ENCODE measurements around the gene CAVIN1.
"Not testable (repeated sequence)": the region's sequence is repeated elsewhere in the genome, so short reads cannot be mapped to it uniquely, and the experiment has no call there.

Gene CAVIN1

GRCh38 chr17:42457107-42457792 is 34.2 kb upstream of the CAVIN1 start:
- peak overlapping the region; percentile 16 to 80 (median 42); a peak in 15 of 20 replicates for H3K4me3 ChIP-seq
- peak overlapping the region; percentile 70 to 96 (median 91) for H3K4me2 ChIP-seq
- peak overlapping the region; percentile 82 to 98 (median 94) for H3K27ac ChIP-seq
- H3K36me3 ChIP-seq = peaks cover 0 to 18% (median 0%) of the 10 kb centered on the region in 11 experiments; a peak in 7 of 22 replicates
- no peaks in the 10 kb centered on the region for H3K9me3 ChIP-seq (replicated peaks in 1 of 11)
- no peak; a peak in 2 of 22 replicates for TF ChIP-seq Cebpa-rat (IDR thresholded peaks at IDR 0.05)
- H3K27me3 ChIP-seq = peaks cover 0 to 22% (median 13%) of the 10 kb centered on the region in 11 experiments; a peak in 17 of 22 replicates
- peak overlapping the region; percentile 69 to 94 (median 81) for H3K9ac ChIP-seq
- H4K20me1 ChIP-seq = peaks cover 0 to 33% (median 0%) of the 10 kb centered on the region in 11 experiments; a peak in 8 of 22 replicates
- peaks cover 68 to 91% (median 78%) of the 10 kb centered on the region in 10 experiments for H3K4me1 ChIP-seq

GRCh38 chr17:42456223-42457106 is 33.4 kb upstream of the CAVIN1 start:
- H3K36me3 ChIP-seq = peaks cover 0 to 11% (median 0%) of the 10 kb centered on the region in 11 experiments; a peak in 7 of 22 replicates
- H3K9me3 ChIP-seq (replicated peaks in 1 of 11) = no peaks in the 10 kb centered on the region
- peaks cover 68 to 90% (median 78%) of the 10 kb centered on the region in 10 experiments for H3K4me1 ChIP-seq
- H3K9ac ChIP-seq = peak overlapping the region; percentile 69 to 94 (median 81)
- peaks cover 0 to 25% (median 0%) of the 10 kb centered on the region in 11 experiments; a peak in 8 of 22 replicates for H4K20me1 ChIP-seq
- TF ChIP-seq Cebpa-rat (IDR thresholded peaks at IDR 0.05) = peak; percentile 31 to 97 (median 92); a peak in 18 of 22 replicates
- H3K4me3 ChIP-seq = peak overlapping the region; percentile 19 to 80 (median 42); a peak in 16 of 20 replicates
- peak overlapping the region; percentile 82 to 98 (median 94) for H3K27ac ChIP-seq
- peaks cover 0 to 22% (median 13%) of the 10 kb centered on the region in 11 experiments; a peak in 17 of 22 replicates for H3K27me3 ChIP-seq
- peak overlapping the region; percentile 70 to 96 (median 91) for H3K4me2 ChIP-seq

DNA sequence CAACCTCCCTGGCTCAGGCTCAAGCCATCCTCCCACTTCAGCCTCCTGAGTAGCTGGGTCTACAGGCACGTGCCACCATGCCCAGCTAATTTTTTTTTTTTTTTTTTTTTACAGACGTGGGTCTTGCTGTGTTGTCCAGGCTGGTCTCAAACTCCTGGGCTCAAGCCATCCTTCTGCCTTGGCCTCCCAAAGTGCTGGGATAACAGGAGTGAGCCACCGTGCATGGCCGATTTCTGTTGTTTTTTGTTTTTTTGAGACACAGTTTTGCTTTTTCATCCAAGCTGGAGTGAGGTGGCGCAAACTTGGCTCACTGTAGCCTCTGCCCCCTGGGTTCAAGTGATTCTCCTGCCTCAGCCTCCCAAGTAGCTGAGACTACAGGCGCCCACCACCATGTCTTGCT is 31.9 kb upstream of the CAVIN1 start:
- H3K9me3 ChIP-seq (replicated peaks in 1 of 11); H3K36me3 ChIP-seq; H3K4me3 ChIP-seq: not testable (repeated sequence)
- H3K4me1 ChIP-seq = peaks cover 61 to 78% (median 71%) of the 10 kb centered on the region in 10 experiments
- peak overlapping the region; percentile 82 to 98 (median 94); a peak in 19 of 22 replicates for H3K27ac ChIP-seq
- H3K27me3 ChIP-seq = peaks cover 0 to 17% (median 13%) of the 10 kb centered on the region in 11 experiments; a peak in 17 of 22 replicates
- H3K4me2 ChIP-seq = peak overlapping the region; percentile 70 to 96 (median 91); a peak in 21 of 22 replicates
- peak overlapping the region in 4 of 11 experiments; percentile 84 to 94 (median 90); a peak in 2 of 22 replicates for H3K9ac ChIP-seq
- H4K20me1 ChIP-seq = peaks cover 0 to 11% (median 0%) of the 10 kb centered on the region in 11 experiments; a peak in 5 of 22 replicates

- Histone ChIP-seq H3K4me3 (no peak overlapping the region; a peak in 1 of 20 replicates), H3K36me3 (no peaks in the 10 kb centered on the region), H3K9ac (peak overlapping the region in 5 of 11 experiments; percentile 2 to 66 (median 24); a peak in 8 of 22 replicates), H4K20me1 (no peaks in the 10 kb centered on the region), H3K27me3 (peaks cover 0 to 3% (median under 1%) of the 10 kb centered on the region in 11 experiments; a peak in 7 of 22 replicates), H3K9me3 (replicated peaks in 1 of 11) (peaks cover 0 to 9% (median 3%) of the 10 kb centered on the region in 11 experiments; a peak in 13 of 22 replicates), H3K4me1 (peaks cover 46 to 70% (median 59%) of the 10 kb centered on the region in 10 experiments), H3K4me2 (peak overlapping the region in 8 of 11 experiments; percentile 82 to 96 (median 92); a peak in 18 of 22 replicates), H3K27ac (peak overlapping the region in 7 of 11 experiments; percentile 2 to 95 (median 62); a peak in 12 of 22 replicates)
- TF ChIP-seq Cebpa-rat (IDR thresholded peaks at IDR 0.05) = no peak
These were observed 30.4 kb upstream of the CAVIN1 start for GRCh38 chr17:42453439-42453838.

DNA sequence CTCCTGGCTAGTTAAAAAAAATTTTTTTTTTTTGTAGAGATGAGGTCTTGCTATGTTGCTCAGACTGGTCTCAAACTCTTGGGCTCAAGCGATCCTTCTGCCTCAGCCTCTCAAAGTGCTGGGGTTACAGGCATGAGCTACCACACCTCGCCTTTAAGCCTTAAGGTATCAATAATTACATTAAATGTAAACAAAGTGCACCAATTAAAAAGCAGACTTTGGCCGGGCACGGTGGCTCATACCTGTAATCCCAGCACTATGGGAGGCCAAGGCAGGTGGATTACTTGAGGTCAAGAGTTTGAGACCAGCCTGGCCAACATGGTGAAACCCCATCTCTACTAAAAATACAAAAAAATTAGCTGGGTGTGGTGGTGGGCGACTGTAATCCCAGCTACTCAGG is 28.2 kb upstream of the CAVIN1 start:
- H4K20me1 ChIP-seq, H3K36me3 ChIP-seq, H3K27me3 ChIP-seq, H3K4me3 ChIP-seq, H3K27ac ChIP-seq, H3K9ac ChIP-seq: not testable (repeated sequence)
- Histone ChIP-seq H3K4me1 (peaks cover 26 to 69% (median 42%) of the 10 kb centered on the region in 10 experiments), H3K9me3 (replicated peaks in 1 of 11) (peaks cover 0 to 23% (median 16%) of the 10 kb centered on the region in 11 experiments; a peak in 14 of 22 replicates), H3K4me2 (peak overlapping the region in 3 of 11 experiments; percentile 89 to 95 (median 93); a peak in 5 of 22 replicates)

DNA sequence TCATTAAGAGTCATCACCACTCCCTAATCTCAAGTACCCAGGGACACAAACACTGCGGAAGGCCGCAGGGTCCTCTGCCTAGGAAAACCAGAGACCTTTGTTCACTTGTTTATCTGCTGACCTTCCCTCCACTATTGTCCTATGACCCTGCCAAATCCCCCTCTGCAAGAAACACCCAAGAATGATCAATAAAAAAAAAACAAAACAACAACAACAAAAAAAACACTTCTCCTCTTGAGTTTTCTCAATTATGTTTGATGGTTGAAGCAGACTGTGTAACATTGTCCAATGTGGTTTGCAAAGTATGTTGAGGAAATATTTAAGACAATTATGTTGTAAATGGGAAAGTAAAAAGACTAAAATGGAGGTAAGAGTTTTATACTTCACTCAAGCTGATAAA is 26.8 kb upstream of the CAVIN1 start:
- not testable (repeated sequence) for H3K4me2 ChIP-seq, H3K9ac ChIP-seq, H3K36me3 ChIP-seq, H3K27ac ChIP-seq, H4K20me1 ChIP-seq, H3K4me3 ChIP-seq, H3K27me3 ChIP-seq
- Histone ChIP-seq H3K9me3 (replicated peaks in 1 of 11) (peaks cover 0 to 23% (median 16%) of the 10 kb centered on the region in 11 experiments; a peak in 14 of 22 replicates), H3K4me1 (peaks cover 12 to 59% (median 28%) of the 10 kb centered on the region in 10 experiments)

DNA sequence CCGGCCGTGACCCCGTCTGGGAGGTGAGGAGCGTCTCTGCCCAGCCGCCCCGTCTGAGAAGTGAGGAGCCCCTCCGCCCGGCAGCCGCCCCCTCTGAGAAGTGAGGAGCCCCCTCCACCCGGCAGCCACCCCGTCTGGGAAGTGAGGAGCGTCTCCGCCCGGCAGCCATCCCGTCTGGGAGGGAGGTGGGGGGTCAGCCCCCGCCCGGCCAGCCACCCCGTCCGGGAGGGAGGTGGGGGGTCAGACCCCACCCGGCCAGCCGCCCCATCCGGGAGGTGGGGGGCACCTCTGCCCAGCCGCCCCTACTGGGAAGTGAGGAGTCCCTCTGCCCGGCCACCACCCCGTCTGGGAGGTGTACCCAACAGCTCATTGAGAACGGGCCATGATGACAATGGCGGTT is 26.1 kb upstream of the CAVIN1 start:
- not testable (repeated sequence) for H3K36me3 ChIP-seq, H3K4me3 ChIP-seq, H3K4me2 ChIP-seq, H3K9ac ChIP-seq, H4K20me1 ChIP-seq, H3K27ac ChIP-seq, H3K27me3 ChIP-seq
- H3K9me3 ChIP-seq (replicated peaks in 1 of 11) = peaks cover 0 to 23% (median 16%) of the 10 kb centered on the region in 11 experiments; a peak in 14 of 22 replicates
- H3K4me1 ChIP-seq = peaks cover 6 to 53% (median 21%) of the 10 kb centered on the region in 10 experiments; a peak in 17 of 20 replicates

- H3K9me3 ChIP-seq (replicated peaks in 1 of 11) = peaks cover 0 to 5% (median under 1%) of the 10 kb centered on the region in 11 experiments; a peak in 5 of 22 replicates
- peak overlapping the region in 3 of 11 experiments; percentile 51 to 68 (median 55); a peak in 5 of 22 replicates for H3K27ac ChIP-seq
- peaks cover 0 to 62% (median 23%) of the 10 kb centered on the region in 10 experiments; a peak in 18 of 20 replicates for H3K4me1 ChIP-seq
- H3K27me3 ChIP-seq = no peaks in the 10 kb centered on the region
- H3K36me3 ChIP-seq = no peaks in the 10 kb centered on the region
- H3K4me3 ChIP-seq = 0 out of 20 replicates have a peak overlapping the region, but pooled peaks of 1 of the 10 experiments have one; percentile 5
- H3K9ac ChIP-seq = peak overlapping the region in 3 of 11 experiments; percentile 34 to 39 (median 39); a peak in 3 of 22 replicates
- peak overlapping the region in 10 of 11 experiments; percentile 12 to 88 (median 58); a peak in 16 of 22 replicates for H3K4me2 ChIP-seq
- no peak for TF ChIP-seq Cebpa-rat (IDR thresholded peaks at IDR 0.05)
- H4K20me1 ChIP-seq = no peaks in the 10 kb centered on the region
These were observed 19.1 kb upstream of the CAVIN1 start for GRCh38 chr17:42442196-42442565.
